ENCODE measurements around the gene CHRNA9. TPM values are rescaled to one million over a fixed set of nuclear protein-coding genes. Genes with fewer than 3 reads are reported as not detected.

Gene CHRNA9
- total and polyA plus RNA-seq, 2 of the 4 experiments (the other 2 are of a cell fraction): not detected

DNA sequence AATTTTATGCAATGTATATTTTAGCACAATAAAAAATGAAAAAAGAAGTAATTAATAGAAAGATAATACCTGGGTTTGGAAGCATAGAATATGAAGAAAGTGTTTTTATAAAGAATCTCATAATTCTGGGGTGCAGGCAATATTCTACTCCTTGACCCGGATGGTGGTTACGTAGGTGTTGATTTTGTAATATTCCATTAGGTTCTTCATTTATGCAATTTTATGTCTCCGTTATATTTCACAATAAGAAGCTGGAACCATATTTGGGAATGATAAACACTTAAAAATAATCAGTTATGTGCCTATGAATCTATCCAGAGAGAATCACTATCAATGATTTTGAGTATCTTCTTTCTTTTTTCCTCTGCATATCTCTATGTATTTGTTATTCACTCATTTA lies 38.5 kb downstream of the CHRNA9 start:
- BruUV-seq (replicated peaks): no TSS peak
- in situ Hi-C loops (cut with MboI; ENCODE audit: low sequenced_read_pairs): no loop called here
- no CpG with 5 or more reads among the region's 3 CpGs for WGBS, 2 experiments (ENCODE audit: extremely low coverage in 2 of 2, insufficient read length in 1 of 2)

More for the DNA sequence above, 38.5 kb downstream of the CHRNA9 start:
- H4K91ac ChIP-seq (ENCODE audit: insufficient read depth, low read depth, low read length): no peak overlapping the region
- H3K18ac ChIP-seq (ENCODE audit: low read depth, low read length): no peak overlapping the region
- ATAC-seq (ENCODE audit: low read depth): no peak
- no peak overlapping the region for H2BK20ac ChIP-seq (ENCODE audit: low read depth, low read length)
- dilution Hi-C loops (cut with HindIII; ENCODE audit: low sequenced_read_pairs, unreplicated experiment) (no loop called here), intact Hi-C loops (cut with micrococcal nuclease) (no loop called here)
- no peak overlapping the region for H3K14ac ChIP-seq (replicated peaks; ENCODE audit: low read depth, low read length)
- no peak overlapping the region for H3K4me2 ChIP-seq (ENCODE audit: low read depth, low read length)
- TF ChIP-seq RFX5 (IDR thresholded peaks at IDR 0.05; ENCODE audit: low read depth, low read length) (no peak), CHD1 (IDR thresholded peaks at IDR 0.05; ENCODE audit: low read depth, low read length) (no peak), RCOR1 (IDR thresholded peaks at IDR 0.05; ENCODE audit: insufficient replicate concordance, low read length) (no peak), MAZ (IDR thresholded peaks at IDR 0.05; ENCODE audit: borderline replicate concordance, low read depth, low read length) (no peak), MAFK (IDR thresholded peaks at IDR 0.05; ENCODE audit: low read depth, low read length) (no peak), POLR2A (IDR thresholded peaks at IDR 0.05; ENCODE audit: low read depth, low read length) (no peak), CEBPB (IDR thresholded peaks at IDR 0.05; ENCODE audit: low read depth, low read length) (no peak), RAD21 (IDR thresholded peaks at IDR 0.05; ENCODE audit: low read length) (no peak), BHLHE40 (IDR thresholded peaks at IDR 0.05; ENCODE audit: low read depth, low read length) (no peak)
- TF ChIP-seq, protein P1, sequence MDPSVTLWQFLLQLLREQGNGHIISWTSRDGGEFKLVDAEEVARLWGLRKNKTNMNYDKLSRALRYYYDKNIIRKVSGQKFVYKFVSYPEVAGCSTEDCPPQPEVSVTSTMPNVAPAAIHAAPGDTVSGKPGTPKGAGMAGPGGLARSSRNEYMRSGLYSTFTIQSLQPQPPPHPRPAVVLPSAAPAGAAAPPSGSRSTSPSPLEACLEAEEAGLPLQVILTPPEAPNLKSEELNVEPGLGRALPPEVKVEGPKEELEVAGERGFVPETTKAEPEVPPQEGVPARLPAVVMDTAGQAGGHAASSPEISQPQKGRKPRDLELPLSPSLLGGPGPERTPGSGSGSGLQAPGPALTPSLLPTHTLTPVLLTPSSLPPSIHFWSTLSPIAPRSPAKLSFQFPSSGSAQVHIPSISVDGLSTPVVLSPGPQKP (IDR thresholded peaks at IDR 0.05; ENCODE audit: borderline replicate concordance, low read depth, low read length): no peak
- TF ChIP-seq, protein P2, sequence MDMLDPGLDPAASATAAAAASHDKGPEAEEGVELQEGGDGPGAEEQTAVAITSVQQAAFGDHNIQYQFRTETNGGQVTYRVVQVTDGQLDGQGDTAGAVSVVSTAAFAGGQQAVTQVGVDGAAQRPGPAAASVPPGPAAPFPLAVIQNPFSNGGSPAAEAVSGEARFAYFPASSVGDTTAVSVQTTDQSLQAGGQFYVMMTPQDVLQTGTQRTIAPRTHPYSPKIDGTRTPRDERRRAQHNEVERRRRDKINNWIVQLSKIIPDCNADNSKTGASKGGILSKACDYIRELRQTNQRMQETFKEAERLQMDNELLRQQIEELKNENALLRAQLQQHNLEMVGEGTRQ (IDR thresholded peaks at IDR 0.05; ENCODE audit: low read depth, low read length): no peak
- TF ChIP-seq, protein P3, sequence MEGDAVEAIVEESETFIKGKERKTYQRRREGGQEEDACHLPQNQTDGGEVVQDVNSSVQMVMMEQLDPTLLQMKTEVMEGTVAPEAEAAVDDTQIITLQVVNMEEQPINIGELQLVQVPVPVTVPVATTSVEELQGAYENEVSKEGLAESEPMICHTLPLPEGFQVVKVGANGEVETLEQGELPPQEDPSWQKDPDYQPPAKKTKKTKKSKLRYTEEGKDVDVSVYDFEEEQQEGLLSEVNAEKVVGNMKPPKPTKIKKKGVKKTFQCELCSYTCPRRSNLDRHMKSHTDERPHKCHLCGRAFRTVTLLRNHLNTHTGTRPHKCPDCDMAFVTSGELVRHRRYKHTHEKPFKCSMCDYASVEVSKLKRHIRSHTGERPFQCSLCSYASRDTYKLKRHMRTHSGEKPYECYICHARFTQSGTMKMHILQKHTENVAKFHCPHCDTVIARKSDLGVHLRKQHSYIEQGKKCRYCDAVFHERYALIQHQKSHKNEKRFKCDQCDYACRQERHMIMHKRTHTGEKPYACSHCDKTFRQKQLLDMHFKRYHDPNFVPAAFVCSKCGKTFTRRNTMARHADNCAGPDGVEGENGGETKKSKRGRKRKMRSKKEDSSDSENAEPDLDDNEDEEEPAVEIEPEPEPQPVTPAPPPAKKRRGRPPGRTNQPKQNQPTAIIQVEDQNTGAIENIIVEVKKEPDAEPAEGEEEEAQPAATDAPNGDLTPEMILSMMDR (conservative IDR thresholded peaks at IDR 0.05; ENCODE audit: low read depth, low read length): no peak
- H3K9ac ChIP-seq (ENCODE audit: low read depth, low read length): no peak overlapping the region
- no peak overlapping the region for H2AK9ac ChIP-seq (replicated peaks; ENCODE audit: low read depth, low read length, poor library complexity)
- ChIA-PET POLR2A (ENCODE audit: unreplicated experiment) (no interaction called here), CTCF (no interaction called here)
- H2BK120ac ChIP-seq (ENCODE audit: low read depth, low read length): no peak overlapping the region
- no peak overlapping the region for H3K4ac ChIP-seq (ENCODE audit: low read depth, low read length)
- H3K4me1 ChIP-seq (ENCODE audit: control insufficient read depth, insufficient read depth, low read length): no peaks in the 10 kb centered on the region
- H3K9me3 ChIP-seq (ENCODE audit: control insufficient read depth, insufficient read depth, low read length): no peaks in the 10 kb centered on the region
- no peak overlapping the region for H4K8ac ChIP-seq (ENCODE audit: low read depth in 2 of 2, low read length in 2 of 2)
- H4K5ac ChIP-seq (ENCODE audit: low read depth, low read length): no peak overlapping the region
- H3K23ac ChIP-seq (ENCODE audit: low read depth, low read length): no peak overlapping the region
- no peak overlapping the region for H2AK5ac ChIP-seq (ENCODE audit: low read depth, low read length)
- no peak overlapping the region for H2BK15ac ChIP-seq (ENCODE audit: low read depth, low read length)
- peaks cover 6% of the 10 kb centered on the region for H3K27me3 ChIP-seq (ENCODE audit: control insufficient read depth, insufficient read depth, low read length)
- no peaks in the 10 kb centered on the region for H3K79me1 ChIP-seq (ENCODE audit: low read depth in 1 of 2, low read length in 2 of 2)
- H3K9me1 ChIP-seq (ENCODE audit: insufficient read depth, low read length): 0 out of 2 replicates have a peak, but pooled peaks cover 3% of the 10 kb centered on the region
- no peaks in the 10 kb centered on the region for H3K36me3 ChIP-seq (ENCODE audit: control insufficient read depth, insufficient read depth, low read length)
- no peak overlapping the region for H2BK5ac ChIP-seq (ENCODE audit: low read depth, low read length, poor library complexity, severe bottlenecking)
- no peak overlapping the region for H2AFZ ChIP-seq (replicated peaks; ENCODE audit: low read length, poor library complexity)
- no peak overlapping the region for H3K56ac ChIP-seq (ENCODE audit: extremely low read depth, insufficient read depth, low read length)
- H3K27ac ChIP-seq (ENCODE audit: insufficient read depth, low read length): no peak overlapping the region
- no peak for DNase-seq
- H3K4me3 ChIP-seq (ENCODE audit: insufficient read depth, low read depth, low read length): no peak overlapping the region
- no peaks in the 10 kb centered on the region for H4K20me1 ChIP-seq (ENCODE audit: insufficient read depth, low read length)

Data from IMR-90 (cell line).